ENCODE results near the gene SLIT3. TPM values are rescaled to one million over a fixed set of nuclear protein-coding genes. Genes with fewer than 3 reads are reported as not detected.
A peak's percentile ranks its signal among the peaks of the same experiment; 100 is the strongest.

Gene SLIT3
- total RNA-seq, 4 donors from 2014 or later = 41.1 to 86.6 (median 62.7) TPM

GRCh38 chr5:169291877-169292276 is 9.1 kb downstream of the SLIT3 start:
- Histone ChIP-seq H3K27me3 (no peaks in the 10 kb centered on the region), H3K4me1 (peaks cover 22 to 81% (median 68%) of the 10 kb centered on the region in 4 donors), H3K36me3 (no peaks in the 10 kb centered on the region), H3K27ac (replicated peaks in 1 of 4) (no peak overlapping the region), H3K4me3 (no peak overlapping the region), H3K9me3 (no peaks in the 10 kb centered on the region)
- no peak for DNase-seq (ENCODE audit: extremely low spot score)
- 93% methylated on average over 4 of the region's 4 CpGs for WGBS
- intact Hi-C loops (cut with DNase I) = no loop called here
- TF ChIP-seq POLR2AphosphoS5 (IDR thresholded peaks at IDR 0.05) (no peak), EP300 (IDR thresholded peaks at IDR 0.05) (no peak), POLR2A (IDR thresholded peaks at IDR 0.05; ENCODE audit: low read depth) (no peak), CTCF (IDR thresholded peaks at IDR 0.05) (no peak)

- WGBS = 52% methylated on average over 6 of the region's 6 CpGs
- no peak for DNase-seq (ENCODE audit: extremely low spot score)
- Histone ChIP-seq H3K9me3 (no peaks in the 10 kb centered on the region), H3K27me3 (no peaks in the 10 kb centered on the region), H3K4me3 (no peak overlapping the region), H3K36me3 (no peaks in the 10 kb centered on the region), H3K4me1 (peaks cover 20 to 80% (median 67%) of the 10 kb centered on the region in 4 donors), H3K27ac (replicated peaks in 1 of 4) (no peak overlapping the region)
- intact Hi-C loops (cut with DNase I) = no loop called here
- no peak for TF ChIP-seq POLR2AphosphoS5 (IDR thresholded peaks at IDR 0.05)
Observed at GRCh38 chr5:169290895-169291294, 10.0 kb downstream of the SLIT3 start.

GRCh38 chr5:169289520-169289919 is 11.4 kb downstream of the SLIT3 start:
- intact Hi-C loops (cut with DNase I) = no loop called here
- TF ChIP-seq POLR2AphosphoS5 (IDR thresholded peaks at IDR 0.05) (no peak), POLR2A (IDR thresholded peaks at IDR 0.05; ENCODE audit: low read depth) (no peak), EP300 (IDR thresholded peaks at IDR 0.05) (no peak), CTCF (IDR thresholded peaks at IDR 0.05) (no peak)
- Histone ChIP-seq H3K27me3 (no peaks in the 10 kb centered on the region), H3K9me3 (peaks cover 0 to 7% (median 3%) of the 10 kb centered on the region in 4 donors), H3K27ac (replicated peaks in 1 of 4) (peak overlapping the region; percentile 68 to 84 (median 76)), H3K4me1 (peaks cover 20 to 69% (median 59%) of the 10 kb centered on the region in 4 donors), H3K36me3 (no peaks in the 10 kb centered on the region), H3K4me3 (no peak overlapping the region)
- no peak for DNase-seq (ENCODE audit: extremely low spot score)
- 53% methylated on average over 2 of the region's 2 CpGs for WGBS

- intact Hi-C loops (cut with DNase I) = no loop called here
- Histone ChIP-seq H3K27ac (replicated peaks in 1 of 4) (peak overlapping the region; percentile 68 to 84 (median 76)), H3K9me3 (peaks cover 0 to 7% (median 3%) of the 10 kb centered on the region in 4 donors), H3K36me3 (no peaks in the 10 kb centered on the region), H3K4me3 (no peak overlapping the region), H3K27me3 (no peaks in the 10 kb centered on the region), H3K4me1 (peaks cover 20 to 61% (median 54%) of the 10 kb centered on the region in 4 donors)
- WGBS = 35% methylated on average over 1 of the region's 1 CpG
- peak in 1 of 2 donors; percentile 10 for TF ChIP-seq POLR2AphosphoS5 (IDR thresholded peaks at IDR 0.05)
- no peak for TF ChIP-seq CTCF (IDR thresholded peaks at IDR 0.05)
- no peak for TF ChIP-seq EP300 (IDR thresholded peaks at IDR 0.05)
- no peak for TF ChIP-seq POLR2A (IDR thresholded peaks at IDR 0.05; ENCODE audit: low read depth)
- no peak for DNase-seq (ENCODE audit: extremely low spot score)
Observed at GRCh38 chr5:169288066-169288930, 12.6 kb downstream of the SLIT3 start.

GRCh38 chr5:169287529-169287928 is 13.4 kb downstream of the SLIT3 start:
- intact Hi-C loops (cut with DNase I) = no loop called here
- no peak for TF ChIP-seq POLR2AphosphoS5 (IDR thresholded peaks at IDR 0.05)
- no peak for TF ChIP-seq POLR2A (IDR thresholded peaks at IDR 0.05; ENCODE audit: low read depth)
- no peak for TF ChIP-seq EP300 (IDR thresholded peaks at IDR 0.05)
- no peak for TF ChIP-seq CTCF (IDR thresholded peaks at IDR 0.05)
- no peak for DNase-seq (ENCODE audit: extremely low spot score)
- Histone ChIP-seq H3K27me3 (no peaks in the 10 kb centered on the region), H3K9me3 (peaks cover 0 to 7% (median 3%) of the 10 kb centered on the region in 4 donors), H3K36me3 (no peaks in the 10 kb centered on the region), H3K27ac (replicated peaks in 1 of 4) (peak overlapping the region; percentile 68 to 84 (median 76)), H3K4me3 (no peak overlapping the region), H3K4me1 (peaks cover 20 to 58% (median 56%) of the 10 kb centered on the region in 4 donors)
- 14% methylated on average over 4 of the region's 4 CpGs for WGBS

Measured in esophagus muscularis mucosa (tissue), 4 donors.